K562 (cell line): ENCODE measurements around the gene SPEF1. TPM values are rescaled to one million over a fixed set of nuclear protein-coding genes. Genes with fewer than 3 reads are reported as not detected.

ENCODE experiments used
- CCNT2 ChIP-seq: IDR thresholded peaks from 2 replicates; pipeline ENCODE4 v1.6.1; 2011; ENCODE audit warnings: borderline replicate concordance, low read depth, mild to moderate bottlenecking, moderate library complexity, mixed read lengths, low read length; ENCODE audit not compliant: insufficient read length; ENCODE audit errors: extremely low read depth
- EGR1 ChIP-seq: fragments of 450-650 bp; conservative IDR thresholded peaks from 2 replicates; pipeline ENCODE4 v1.6.1; 2017; ENCODE audit warnings: mild to moderate bottlenecking
- FOXK1 ChIP-seq: sonication (generic); formaldehyde crosslinking; IDR thresholded peaks from 2 replicates; pipeline ENCODE4 v1.8.0; 2022; ENCODE audit warnings: missing genetic modification reagents, mild to moderate bottlenecking, borderline replicate concordance
- KAT7 ChIP-seq: sonication (generic); formaldehyde crosslinking; IDR thresholded peaks from 2 replicates; pipeline ENCODE4 v1.8.0; 2022; ENCODE audit warnings: missing genetic modification reagents, mild to moderate bottlenecking, borderline replicate concordance
- L3MBTL2 ChIP-seq: fragments of 450-650 bp; IDR thresholded peaks from 2 replicates; pipeline ENCODE4 v1.6.1; 2016; ENCODE audit warnings: mild to moderate bottlenecking, moderate library complexity
- MXI1 ChIP-seq: IDR thresholded peaks from 2 replicates; pipeline ENCODE4 v1.6.1; 2011; ENCODE audit warnings: low read depth, mild to moderate bottlenecking, improper control_type of control experiment, low read length
- NONO ChIP-seq, 2 experiments: fragments of 200-400 bp in 1 of 2; fragments of 450-650 bp in 1 of 2; formaldehyde crosslinking in 1 of 2; IDR thresholded peaks; 2 replicates each; pipeline ENCODE4 v1.6.1; 2017; ENCODE audit warnings: low read depth in 2 of 2, mild to moderate bottlenecking in 2 of 2, moderate library complexity in 2 of 2, low read length in 1 of 2
- PHF8 ChIP-seq: fragments of 200-600 bp; sonication (generic); IDR thresholded peaks from 2 replicates; pipeline ENCODE4 v1.6.1; 2012; ENCODE audit warnings: mixed run types, mild to moderate bottlenecking, inconsistent platforms, low read length, moderate library complexity, borderline replicate concordance
- PPARD ChIP-seq: fragments of 250-450 bp; sonication (Bioruptor Pico); IDR thresholded peaks from 2 replicates; pipeline ENCODE4 v1.8.0; 2022; ENCODE audit warnings: inconsistent platforms, mild to moderate bottlenecking, moderate library complexity
- RBBP5 ChIP-seq: fragments of 200-600 bp; sonication (generic); IDR thresholded peaks from 2 replicates; pipeline ENCODE4 v1.6.1; 2012; ENCODE audit warnings: borderline replicate concordance, mild to moderate bottlenecking, low read length, control low read depth, inconsistent platforms; ENCODE audit not compliant: insufficient read depth, poor library complexity, severe bottlenecking
- RBM25 ChIP-seq: fragments of 200-400 bp; formaldehyde crosslinking; IDR thresholded peaks from 2 replicates; pipeline ENCODE4 v1.6.1; 2018; ENCODE audit warnings: low read length, low read depth, moderate library complexity; ENCODE audit not compliant: severe bottlenecking
- RCOR1 ChIP-seq, 2 experiments: IDR thresholded peaks; 2 replicates each; pipeline ENCODE4 v1.6.1; 2012; ENCODE audit warnings: low read depth in 2 of 2, low read length in 2 of 2, borderline replicate concordance in 1 of 2, improper control_type of control experiment in 1 of 2
- ZBTB1 ChIP-seq: sonication (generic); formaldehyde crosslinking; IDR thresholded peaks from 2 replicates; pipeline ENCODE4 v1.8.1; 2023; ENCODE audit warnings: missing genetic modification reagents, low read depth, mild to moderate bottlenecking, borderline replicate concordance
- ZFX ChIP-seq: sonication (generic); formaldehyde crosslinking; IDR thresholded peaks from 2 replicates; pipeline ENCODE4 v1.8.0; 2022; ENCODE audit warnings: mild to moderate bottlenecking, missing genetic modification reagents, moderate library complexity
- polyA plus RNA-seq, 8 experiments: library from polyadenylated mRNA; depleted of rRNA in 4 of 8; stranded (reverse) in 5 of 8; unstranded in 3 of 8; fragments of >200 nt; fragmentation: Nextera tagmentation in 2 of 8; fragmentation: Illumina TruSeq in 1 of 8; extraction: Ambion mirVana in 2 of 8; extraction: Trizol in 1 of 8; gene quantifications; 2 replicates each; pipeline versions ENCODE4 v1.2.1 to v1.2.3, GENCODE V29; 2011 to 2014; ENCODE audit warnings: inconsistent platforms in 1 of 8, missing spikeins in 1 of 8
- total RNA-seq, 7 experiments: library from RNA; depleted of rRNA in 6 of 7; stranded (reverse); fragments of >200 nt in 6 of 7; fragmentation: Illumina TruSeq in 2 of 7; extraction: Trizol in 2 of 7; gene quantifications; 2 replicates each; pipeline versions ENCODE4 v1.2.1 to v1.2.3, GENCODE V29; 2011 to 2021; ENCODE audit warnings: low replicate concordance in 1 of 7
- TF ChIP-seq, protein P1 (sequence below): sonication (generic); formaldehyde crosslinking; IDR thresholded peaks from 2 replicates; pipeline ENCODE4 v1.8.0; 2022; ENCODE audit warnings: missing genetic modification reagents, mild to moderate bottlenecking, borderline replicate concordance
- TF ChIP-seq, protein P2 (sequence below): fragments of 450-650 bp; IDR thresholded peaks from 2 replicates; pipeline ENCODE4 v1.6.1; 2016
- TF ChIP-seq, protein P3 (sequence below): sonication (generic); formaldehyde crosslinking; IDR thresholded peaks from 2 replicates; pipeline ENCODE4 v1.8.0; 2022; ENCODE audit warnings: mild to moderate bottlenecking, missing genetic modification reagents
- TF ChIP-seq, protein P4 (sequence below): fragments of 450-650 bp; conservative IDR thresholded peaks from 2 replicates; pipeline ENCODE4 v1.6.1; 2016; ENCODE audit warnings: missing genetic modification characterization, low read depth, mild to moderate bottlenecking, control low read depth, missing compliant biosample characterization
- TF ChIP-seq, protein P5 (sequence below): sonication (generic); formaldehyde crosslinking; IDR thresholded peaks from 2 replicates; pipeline ENCODE4 v1.5.0; 2020; ENCODE audit warnings: missing genetic modification reagents

Gene SPEF1
- total and polyA plus RNA-seq, 9 of the 15 experiments (the other 6 are each of a cell fraction or from before 2014, with no cell fraction given): not detected

DNA sequence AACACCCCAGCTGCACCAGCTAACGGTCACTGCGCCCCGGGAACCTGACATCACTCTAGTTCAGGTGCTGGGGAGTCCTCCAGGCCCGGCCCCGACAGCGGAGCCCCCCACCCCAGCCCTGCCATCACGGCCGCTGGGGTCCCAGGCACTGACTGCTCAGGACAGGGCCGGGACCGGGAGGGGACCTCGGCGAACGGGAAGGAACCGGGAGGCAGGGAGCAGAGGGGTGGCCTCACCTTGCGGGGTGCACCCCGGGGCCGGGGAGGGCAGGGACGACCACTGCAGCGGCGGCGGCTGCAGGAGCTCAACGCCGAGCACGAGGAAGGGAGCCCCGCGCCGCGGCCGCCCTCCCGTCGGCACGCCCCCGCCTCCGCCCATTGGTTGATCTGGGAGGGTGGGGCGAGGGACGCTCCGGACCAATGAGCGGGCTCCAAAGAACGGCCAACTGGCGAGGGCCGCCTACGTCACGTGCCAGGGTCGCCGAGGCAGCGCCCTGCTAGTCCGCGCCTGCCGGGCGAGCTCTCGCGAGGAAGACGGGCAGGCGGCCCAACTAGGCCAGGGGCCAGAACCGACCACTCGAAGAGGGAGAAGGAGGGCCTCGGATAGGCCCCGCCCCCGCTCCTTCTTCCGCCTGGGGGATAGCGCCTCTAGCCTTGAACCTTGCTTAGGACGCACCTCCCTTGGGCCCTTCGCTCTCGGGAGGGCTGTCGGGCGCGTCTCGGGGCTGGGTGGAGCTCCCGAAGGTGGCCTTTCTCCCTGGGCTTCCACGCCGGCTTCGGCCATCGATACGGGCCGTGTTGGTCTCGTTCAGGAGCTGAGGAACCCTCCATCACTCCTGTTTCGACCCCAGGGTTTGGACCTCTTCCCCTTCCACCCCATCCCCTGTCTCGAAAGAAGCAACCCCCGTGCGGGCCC is 13.6 kb downstream of the SPEF1 start, which contains the start of gene ADISSP (continued):
- TF ChIP-seq, protein P1, sequence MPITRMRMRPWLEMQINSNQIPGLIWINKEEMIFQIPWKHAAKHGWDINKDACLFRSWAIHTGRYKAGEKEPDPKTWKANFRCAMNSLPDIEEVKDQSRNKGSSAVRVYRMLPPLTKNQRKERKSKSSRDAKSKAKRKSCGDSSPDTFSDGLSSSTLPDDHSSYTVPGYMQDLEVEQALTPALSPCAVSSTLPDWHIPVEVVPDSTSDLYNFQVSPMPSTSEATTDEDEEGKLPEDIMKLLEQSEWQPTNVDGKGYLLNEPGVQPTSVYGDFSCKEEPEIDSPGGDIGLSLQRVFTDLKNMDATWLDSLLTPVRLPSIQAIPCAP (CRISPR knock-in tag): peak; percentile 63; the same call in 1 of the 2 replicates
- TF ChIP-seq L3MBTL2: peak; percentile 94
- TF ChIP-seq, protein P2, sequence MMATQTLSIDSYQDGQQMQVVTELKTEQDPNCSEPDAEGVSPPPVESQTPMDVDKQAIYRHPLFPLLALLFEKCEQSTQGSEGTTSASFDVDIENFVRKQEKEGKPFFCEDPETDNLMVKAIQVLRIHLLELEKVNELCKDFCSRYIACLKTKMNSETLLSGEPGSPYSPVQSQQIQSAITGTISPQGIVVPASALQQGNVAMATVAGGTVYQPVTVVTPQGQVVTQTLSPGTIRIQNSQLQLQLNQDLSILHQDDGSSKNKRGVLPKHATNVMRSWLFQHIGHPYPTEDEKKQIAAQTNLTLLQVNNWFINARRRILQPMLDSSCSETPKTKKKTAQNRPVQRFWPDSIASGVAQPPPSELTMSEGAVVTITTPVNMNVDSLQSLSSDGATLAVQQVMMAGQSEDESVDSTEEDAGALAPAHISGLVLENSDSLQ: peak; percentile 66; the same call in 1 of the 2 replicates
- TF ChIP-seq RCOR1 (IDR thresholded peaks at IDR 0.05; ENCODE audit: borderline replicate concordance in 1 of 2, low read depth in 2 of 2, low read length in 2 of 2): no peak; a peak in 1 of 4 replicates
- peak; percentile 55 for TF ChIP-seq CCNT2
- TF ChIP-seq, protein P3, sequence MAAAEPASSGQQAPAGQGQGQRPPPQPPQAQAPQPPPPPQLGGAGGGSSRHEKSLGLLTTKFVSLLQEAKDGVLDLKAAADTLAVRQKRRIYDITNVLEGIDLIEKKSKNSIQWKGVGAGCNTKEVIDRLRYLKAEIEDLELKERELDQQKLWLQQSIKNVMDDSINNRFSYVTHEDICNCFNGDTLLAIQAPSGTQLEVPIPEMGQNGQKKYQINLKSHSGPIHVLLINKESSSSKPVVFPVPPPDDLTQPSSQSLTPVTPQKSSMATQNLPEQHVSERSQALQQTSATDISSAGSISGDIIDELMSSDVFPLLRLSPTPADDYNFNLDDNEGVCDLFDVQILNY: no peak
- TF ChIP-seq, protein P4, sequence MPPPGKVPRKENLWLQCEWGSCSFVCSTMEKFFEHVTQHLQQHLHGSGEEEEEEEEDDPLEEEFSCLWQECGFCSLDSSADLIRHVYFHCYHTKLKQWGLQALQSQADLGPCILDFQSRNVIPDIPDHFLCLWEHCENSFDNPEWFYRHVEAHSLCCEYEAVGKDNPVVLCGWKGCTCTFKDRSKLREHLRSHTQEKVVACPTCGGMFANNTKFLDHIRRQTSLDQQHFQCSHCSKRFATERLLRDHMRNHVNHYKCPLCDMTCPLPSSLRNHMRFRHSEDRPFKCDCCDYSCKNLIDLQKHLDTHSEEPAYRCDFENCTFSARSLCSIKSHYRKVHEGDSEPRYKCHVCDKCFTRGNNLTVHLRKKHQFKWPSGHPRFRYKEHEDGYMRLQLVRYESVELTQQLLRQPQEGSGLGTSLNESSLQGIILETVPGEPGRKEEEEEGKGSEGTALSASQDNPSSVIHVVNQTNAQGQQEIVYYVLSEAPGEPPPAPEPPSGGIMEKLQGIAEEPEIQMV (tag): no peak
- peak; percentile 74; the same call in 1 of the 2 replicates for TF ChIP-seq PHF8
- peak; percentile 92 for TF ChIP-seq RBM25
- peak; percentile 95 for TF ChIP-seq ZFX (CRISPR knock-in tag)
- no peak for TF ChIP-seq PPARD
- TF ChIP-seq RBBP5: peak; percentile 26
- TF ChIP-seq, protein P5, sequence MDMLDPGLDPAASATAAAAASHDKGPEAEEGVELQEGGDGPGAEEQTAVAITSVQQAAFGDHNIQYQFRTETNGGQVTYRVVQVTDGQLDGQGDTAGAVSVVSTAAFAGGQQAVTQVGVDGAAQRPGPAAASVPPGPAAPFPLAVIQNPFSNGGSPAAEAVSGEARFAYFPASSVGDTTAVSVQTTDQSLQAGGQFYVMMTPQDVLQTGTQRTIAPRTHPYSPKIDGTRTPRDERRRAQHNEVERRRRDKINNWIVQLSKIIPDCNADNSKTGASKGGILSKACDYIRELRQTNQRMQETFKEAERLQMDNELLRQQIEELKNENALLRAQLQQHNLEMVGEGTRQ: peak; percentile 96
- TF ChIP-seq ZBTB1: peak; percentile 14; the same call in 1 of the 2 replicates
- peak in 1 of 2 experiments; percentile 34; a peak in 1 of 4 replicates for TF ChIP-seq NONO (IDR thresholded peaks at IDR 0.05; ENCODE audit: low read depth in 2 of 2, low read length in 1 of 2)
- TF ChIP-seq MXI1: 0 out of 2 replicates have a peak, but pooled peaks have one; percentile 48
- TF ChIP-seq EGR1: peak; percentile 59
- peak; percentile 62; the same call in 1 of the 2 replicates for TF ChIP-seq KAT7 (CRISPR knock-in tag)
- 0 out of 2 replicates have a peak, but pooled peaks have one; percentile 20 for TF ChIP-seq FOXK1 (CRISPR knock-in tag)
